ENCODE measurements around the gene DOLPP1. TPM values are rescaled to one million over a fixed set of nuclear protein-coding genes. Genes with fewer than 3 reads are reported as not detected.

The DOLPP1 gene
- total and polyA plus RNA-seq, 2 of the 13 experiments (the other 11 are each of a cell fraction or from before 2014, with no cell fraction given): 21.0 to 34.1 TPM

DNA sequence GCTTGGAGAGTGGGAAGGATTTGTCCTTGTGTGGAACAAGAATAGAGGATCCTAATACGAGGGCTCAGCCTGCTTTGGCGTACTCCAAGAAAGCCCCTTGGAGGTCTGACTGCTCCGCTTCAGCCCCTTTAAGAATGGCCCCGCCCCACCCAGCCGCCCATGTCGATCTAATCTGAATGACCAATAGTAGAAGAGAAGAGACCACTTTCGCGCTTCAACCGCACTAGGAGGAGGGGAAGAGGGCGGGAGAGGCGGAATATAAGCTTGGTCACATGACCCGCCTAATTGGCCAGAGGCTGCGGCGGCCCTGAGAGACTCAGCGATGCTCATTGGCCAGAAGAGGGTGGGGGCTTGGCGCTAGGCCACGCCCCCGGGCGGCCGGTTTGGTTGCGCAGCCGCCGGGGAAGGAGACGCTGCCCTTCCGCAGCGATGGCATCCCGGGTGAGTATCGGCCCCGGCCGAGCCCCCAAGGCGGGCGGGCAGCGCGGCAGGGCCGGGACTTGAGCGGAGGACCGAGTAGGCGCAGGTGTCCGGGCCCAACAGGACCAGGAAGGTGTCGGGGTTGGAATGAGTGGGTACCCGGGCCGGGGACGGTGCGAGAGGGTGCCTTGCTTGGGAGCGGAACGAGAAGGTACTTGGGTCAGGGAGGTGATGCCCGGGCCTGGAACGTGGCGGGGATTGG, 44.5 kb upstream of the DOLPP1 start, which contains the start of gene MIGA2 (continued):
- TF ChIP-seq KMT2B (CRISPR knock-in tag; IDR thresholded peaks at IDR 0.05) (peak; percentile 54; the same call in 1 of the 2 replicates), YEATS2 (CRISPR knock-in tag; IDR thresholded peaks at IDR 0.05; ENCODE audit: borderline replicate concordance) (peak; percentile 80), ZFY (CRISPR knock-in tag; IDR thresholded peaks at IDR 0.05) (peak; percentile 84), ONECUT2 (CRISPR knock-in tag; IDR thresholded peaks at IDR 0.05) (no peak), ERF (CRISPR knock-in tag; IDR thresholded peaks at IDR 0.05) (0 out of 2 replicates have a peak, but pooled peaks have one; percentile 52), SALL1 (CRISPR knock-in tag; IDR thresholded peaks at IDR 0.05) (peak; percentile 35; the same call in 1 of the 2 replicates), RFX5 (IDR thresholded peaks at IDR 0.05; ENCODE audit: low read depth, low read length) (0 out of 2 replicates have a peak, but pooled peaks have one; percentile 15), ISX (CRISPR knock-in tag; conservative IDR thresholded peaks at IDR 0.05) (no peak), PHF20 (CRISPR knock-in tag; IDR thresholded peaks at IDR 0.05) (peak; percentile 67), ZNF34 (CRISPR knock-in tag; IDR thresholded peaks at IDR 0.05; ENCODE audit: borderline replicate concordance) (0 out of 2 replicates have a peak, but pooled peaks have one; percentile 56), JDP2 (CRISPR knock-in tag; IDR thresholded peaks at IDR 0.05; ENCODE audit: borderline replicate concordance) (no peak), YY1 (IDR thresholded peaks at IDR 0.05; ENCODE audit: insufficient read depth, insufficient replicate concordance, low read depth, low read length) (peak; percentile 44)
- TF ChIP-seq, protein P1, sequence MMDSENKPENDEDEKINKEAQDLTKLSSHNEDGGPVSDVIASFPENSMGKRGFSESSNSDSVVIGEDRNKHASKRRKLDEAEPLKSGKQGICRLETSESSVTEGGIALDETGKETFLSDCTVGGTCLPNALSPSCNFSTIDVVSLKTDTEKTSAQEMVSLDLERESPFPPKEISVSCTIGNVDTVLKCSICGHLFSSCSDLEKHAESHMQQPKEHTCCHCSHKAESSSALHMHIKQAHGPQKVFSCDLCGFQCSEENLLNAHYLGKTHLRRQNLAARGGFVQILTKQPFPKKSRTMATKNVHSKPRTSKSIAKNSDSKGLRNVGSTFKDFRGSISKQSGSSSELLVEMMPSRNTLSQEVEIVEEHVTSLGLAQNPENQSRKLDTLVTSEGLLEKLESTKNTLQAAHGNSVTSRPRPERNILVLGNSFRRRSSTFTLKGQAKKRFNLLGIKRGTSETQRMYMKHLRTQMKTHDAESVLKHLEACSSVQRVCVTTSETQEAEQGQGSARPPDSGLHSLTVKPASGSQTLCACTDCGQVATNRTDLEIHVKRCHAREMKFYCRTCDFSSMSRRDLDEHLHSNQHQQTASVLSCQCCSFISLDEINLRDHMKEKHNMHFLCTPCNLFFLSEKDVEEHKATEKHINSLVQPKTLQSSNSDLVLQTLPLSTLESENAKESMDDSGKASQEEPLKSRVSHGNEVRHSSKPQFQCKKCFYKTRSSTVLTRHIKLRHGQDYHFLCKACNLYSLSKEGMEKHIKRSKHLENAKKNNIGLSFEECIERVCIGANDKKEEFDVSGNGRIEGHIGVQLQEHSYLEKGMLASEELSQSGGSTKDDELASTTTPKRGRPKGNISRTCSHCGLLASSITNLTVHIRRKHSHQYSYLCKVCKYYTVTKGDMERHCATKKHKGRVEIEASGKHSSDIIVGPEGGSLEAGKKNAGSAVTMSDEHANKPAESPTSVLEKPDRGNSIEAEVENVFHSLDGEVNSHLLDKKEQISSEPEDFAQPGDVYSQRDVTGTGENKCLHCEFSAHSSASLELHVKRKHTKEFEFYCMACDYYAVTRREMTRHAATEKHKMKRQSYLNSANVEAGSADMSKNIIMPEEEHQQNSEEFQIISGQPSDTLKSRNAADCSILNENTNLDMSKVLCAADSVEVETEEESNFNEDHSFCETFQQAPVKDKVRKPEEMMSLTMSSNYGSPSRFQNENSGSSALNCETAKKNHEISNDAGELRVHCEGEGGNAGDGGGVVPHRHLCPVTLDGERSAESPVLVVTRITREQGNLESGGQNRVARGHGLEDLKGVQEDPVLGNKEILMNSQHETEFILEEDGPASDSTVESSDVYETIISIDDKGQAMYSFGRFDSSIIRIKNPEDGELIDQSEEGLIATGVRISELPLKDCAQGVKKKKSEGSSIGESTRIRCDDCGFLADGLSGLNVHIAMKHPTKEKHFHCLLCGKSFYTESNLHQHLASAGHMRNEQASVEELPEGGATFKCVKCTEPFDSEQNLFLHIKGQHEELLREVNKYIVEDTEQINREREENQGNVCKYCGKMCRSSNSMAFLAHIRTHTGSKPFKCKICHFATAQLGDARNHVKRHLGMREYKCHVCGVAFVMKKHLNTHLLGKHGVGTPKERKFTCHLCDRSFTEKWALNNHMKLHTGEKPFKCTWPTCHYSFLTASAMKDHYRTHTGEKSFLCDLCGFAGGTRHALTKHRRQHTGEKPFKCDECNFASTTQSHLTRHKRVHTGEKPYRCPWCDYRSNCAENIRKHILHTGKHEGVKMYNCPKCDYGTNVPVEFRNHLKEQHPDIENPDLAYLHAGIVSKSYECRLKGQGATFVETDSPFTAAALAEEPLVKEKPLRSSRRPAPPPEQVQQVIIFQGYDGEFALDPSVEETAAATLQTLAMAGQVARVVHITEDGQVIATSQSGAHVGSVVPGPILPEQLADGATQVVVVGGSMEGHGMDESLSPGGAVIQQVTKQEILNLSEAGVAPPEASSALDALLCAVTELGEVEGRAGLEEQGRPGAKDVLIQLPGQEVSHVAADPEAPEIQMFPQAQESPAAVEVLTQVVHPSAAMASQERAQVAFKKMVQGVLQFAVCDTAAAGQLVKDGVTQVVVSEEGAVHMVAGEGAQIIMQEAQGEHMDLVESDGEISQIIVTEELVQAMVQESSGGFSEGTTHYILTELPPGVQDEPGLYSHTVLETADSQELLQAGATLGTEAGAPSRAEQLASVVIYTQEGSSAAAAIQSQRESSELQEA (CRISPR knock-in tag; IDR thresholded peaks at IDR 0.05; ENCODE audit: not compliant biosample characterization): peak; percentile 65
- TF ChIP-seq, protein P2, sequence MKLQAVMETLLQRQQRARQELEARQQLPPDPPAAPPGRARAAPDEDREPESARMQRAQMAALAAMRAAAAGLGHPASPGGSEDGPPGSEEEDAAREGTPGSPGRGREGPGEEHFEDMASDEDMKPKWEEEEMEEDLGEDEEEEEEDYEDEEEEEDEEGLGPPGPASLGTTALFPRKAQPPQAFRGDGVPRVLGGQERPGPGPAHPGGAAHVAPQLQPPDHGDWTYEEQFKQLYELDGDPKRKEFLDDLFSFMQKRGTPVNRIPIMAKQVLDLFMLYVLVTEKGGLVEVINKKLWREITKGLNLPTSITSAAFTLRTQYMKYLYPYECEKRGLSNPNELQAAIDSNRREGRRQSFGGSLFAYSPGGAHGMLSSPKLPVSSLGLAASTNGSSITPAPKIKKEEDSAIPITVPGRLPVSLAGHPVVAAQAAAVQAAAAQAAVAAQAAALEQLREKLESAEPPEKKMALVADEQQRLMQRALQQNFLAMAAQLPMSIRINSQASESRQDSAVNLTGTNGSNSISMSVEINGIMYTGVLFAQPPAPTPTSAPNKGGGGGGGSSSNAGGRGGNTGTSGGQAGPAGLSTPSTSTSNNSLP (IDR thresholded peaks at IDR 0.05; ENCODE audit: low read depth, low read length): 0 out of 2 replicates have a peak, but pooled peaks have one; percentile 16
- TF ChIP-seq, protein P3, sequence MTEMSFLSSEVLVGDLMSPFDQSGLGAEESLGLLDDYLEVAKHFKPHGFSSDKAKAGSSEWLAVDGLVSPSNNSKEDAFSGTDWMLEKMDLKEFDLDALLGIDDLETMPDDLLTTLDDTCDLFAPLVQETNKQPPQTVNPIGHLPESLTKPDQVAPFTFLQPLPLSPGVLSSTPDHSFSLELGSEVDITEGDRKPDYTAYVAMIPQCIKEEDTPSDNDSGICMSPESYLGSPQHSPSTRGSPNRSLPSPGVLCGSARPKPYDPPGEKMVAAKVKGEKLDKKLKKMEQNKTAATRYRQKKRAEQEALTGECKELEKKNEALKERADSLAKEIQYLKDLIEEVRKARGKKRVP (CRISPR knock-in tag; IDR thresholded peaks at IDR 0.05): 0 out of 4 replicates have a peak, but pooled peaks of 1 of the 2 experiments have one; percentile 23
- TF ChIP-seq, protein P4, sequence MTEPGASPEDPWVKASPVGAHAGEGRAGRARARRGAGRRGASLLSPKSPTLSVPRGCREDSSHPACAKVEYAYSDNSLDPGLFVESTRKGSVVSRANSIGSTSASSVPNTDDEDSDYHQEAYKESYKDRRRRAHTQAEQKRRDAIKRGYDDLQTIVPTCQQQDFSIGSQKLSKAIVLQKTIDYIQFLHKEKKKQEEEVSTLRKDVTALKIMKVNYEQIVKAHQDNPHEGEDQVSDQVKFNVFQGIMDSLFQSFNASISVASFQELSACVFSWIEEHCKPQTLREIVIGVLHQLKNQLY (CRISPR knock-in tag; IDR thresholded peaks at IDR 0.05): peak; percentile 18; the same call in 1 of the 2 replicates

All from HepG2 (cell line).